Measurements from ENCODE around the gene GREB1L.

GREB1L gene

GRCh38 chr18:21284540-21284939 is 42.5 kb downstream of the GREB1L start:
- Histone ChIP-seq H3K9me3 (ENCODE audit: control insufficient read depth, low read length) (no peaks in the 10 kb centered on the region), H3K4me1 (ENCODE audit: control insufficient read depth, insufficient read depth, low read length) (peaks cover 14% of the 10 kb centered on the region), H3K9ac (ENCODE audit: low read length) (no peak overlapping the region), H3K4me3 (ENCODE audit: low read length) (no peak overlapping the region), H3K27me3 (replicated peaks; ENCODE audit: control insufficient read depth, insufficient read depth, low read length) (no peaks in the 10 kb centered on the region), H3K36me3 (ENCODE audit: control insufficient read depth, insufficient read depth, low read length, severe bottlenecking) (no peaks in the 10 kb centered on the region)
- DNase-seq (ENCODE audit: low read depth), result no peak

GRCh38 chr18:21289827-21290226 is 47.8 kb downstream of the GREB1L start:
- Histone ChIP-seq H3K9me3 (ENCODE audit: control insufficient read depth, low read length) (no peaks in the 10 kb centered on the region), H3K36me3 (ENCODE audit: control insufficient read depth, insufficient read depth, low read length, severe bottlenecking) (no peaks in the 10 kb centered on the region), H3K9ac (ENCODE audit: low read length) (no peak overlapping the region), H3K4me1 (ENCODE audit: control insufficient read depth, insufficient read depth, low read length) (peaks cover 16% of the 10 kb centered on the region), H3K4me3 (ENCODE audit: low read length) (no peak overlapping the region), H3K27me3 (replicated peaks; ENCODE audit: control insufficient read depth, insufficient read depth, low read length) (no peaks in the 10 kb centered on the region)
- DNase-seq (ENCODE audit: low read depth), result no peak

GRCh38 chr18:21291106-21291505 is 49.1 kb downstream of the GREB1L start:
- H3K36me3 ChIP-seq (ENCODE audit: control insufficient read depth, insufficient read depth, low read length, severe bottlenecking), result no peaks in the 10 kb centered on the region
- DNase-seq (ENCODE audit: low read depth), result no peak
- no peaks in the 10 kb centered on the region for H3K27me3 ChIP-seq (replicated peaks; ENCODE audit: control insufficient read depth, insufficient read depth, low read length)
- H3K4me3 ChIP-seq (ENCODE audit: low read length), result no peak overlapping the region
- H3K9me3 ChIP-seq (ENCODE audit: control insufficient read depth, low read length), result no peaks in the 10 kb centered on the region
- H3K4me1 ChIP-seq (ENCODE audit: control insufficient read depth, insufficient read depth, low read length), result peaks cover 16% of the 10 kb centered on the region
- no peak overlapping the region for H3K9ac ChIP-seq (ENCODE audit: low read length)

- no peaks in the 10 kb centered on the region for H3K9me3 ChIP-seq (ENCODE audit: control insufficient read depth, low read length)
- H3K4me3 ChIP-seq (ENCODE audit: low read length), result no peak overlapping the region
- H3K36me3 ChIP-seq (ENCODE audit: control insufficient read depth, insufficient read depth, low read length, severe bottlenecking), result no peaks in the 10 kb centered on the region
- H3K4me1 ChIP-seq (ENCODE audit: control insufficient read depth, insufficient read depth, low read length), result peaks cover 8% of the 10 kb centered on the region
- DNase-seq (ENCODE audit: low read depth), result no peak
- H3K27me3 ChIP-seq (replicated peaks; ENCODE audit: control insufficient read depth, insufficient read depth, low read length), result no peaks in the 10 kb centered on the region
- no peak overlapping the region for H3K9ac ChIP-seq (ENCODE audit: low read length)
Observed at GRCh38 chr18:21293479-21293878, 51.4 kb downstream of the GREB1L start.

GRCh38 chr18:21295101-21295500 is 53.1 kb downstream of the GREB1L start:
- no peak overlapping the region for H3K4me3 ChIP-seq (ENCODE audit: low read length)
- no peaks in the 10 kb centered on the region for H3K9me3 ChIP-seq (ENCODE audit: control insufficient read depth, low read length)
- DNase-seq (ENCODE audit: low read depth), result no peak
- H3K27me3 ChIP-seq (replicated peaks; ENCODE audit: control insufficient read depth, insufficient read depth, low read length), result no peaks in the 10 kb centered on the region
- peaks cover 6% of the 10 kb centered on the region for H3K4me1 ChIP-seq (ENCODE audit: control insufficient read depth, insufficient read depth, low read length)
- H3K9ac ChIP-seq (ENCODE audit: low read length), result no peak overlapping the region
- no peaks in the 10 kb centered on the region for H3K36me3 ChIP-seq (ENCODE audit: control insufficient read depth, insufficient read depth, low read length, severe bottlenecking)

- peaks cover 6% of the 10 kb centered on the region for H3K4me1 ChIP-seq (ENCODE audit: control insufficient read depth, insufficient read depth, low read length)
Observed at GRCh38 chr18:21296045-21296444, 54.0 kb downstream of the GREB1L start.

GRCh38 chr18:21298351-21298750 is 56.3 kb downstream of the GREB1L start:
- Histone ChIP-seq H3K4me1 (ENCODE audit: control insufficient read depth, insufficient read depth, low read length) (peaks cover 10% of the 10 kb centered on the region), H3K27me3 (replicated peaks; ENCODE audit: control insufficient read depth, insufficient read depth, low read length) (no peaks in the 10 kb centered on the region)

More at GRCh38 chr18:21296045-21296444, 54.0 kb downstream of the GREB1L start:
- no peak for DNase-seq (ENCODE audit: low read depth)
- no peaks in the 10 kb centered on the region for H3K9me3 ChIP-seq (ENCODE audit: control insufficient read depth, low read length)
- no peaks in the 10 kb centered on the region for H3K27me3 ChIP-seq (replicated peaks; ENCODE audit: control insufficient read depth, insufficient read depth, low read length)
- H3K36me3 ChIP-seq (ENCODE audit: control insufficient read depth, insufficient read depth, low read length, severe bottlenecking), result no peaks in the 10 kb centered on the region
- H3K9ac ChIP-seq (ENCODE audit: low read length), result no peak overlapping the region
- no peak overlapping the region for H3K4me3 ChIP-seq (ENCODE audit: low read length)

GRCh38 chr18:21300035-21300907 is 58.2 kb downstream of the GREB1L start:
- H3K4me1 ChIP-seq (ENCODE audit: control insufficient read depth, insufficient read depth, low read length), result peaks cover 10% of the 10 kb centered on the region
- H3K36me3 ChIP-seq (ENCODE audit: control insufficient read depth, insufficient read depth, low read length, severe bottlenecking), result no peaks in the 10 kb centered on the region
- no peak overlapping the region for H3K4me3 ChIP-seq (ENCODE audit: low read length)
- no peak for DNase-seq (ENCODE audit: low read depth)
- no peaks in the 10 kb centered on the region for H3K9me3 ChIP-seq (ENCODE audit: control insufficient read depth, low read length)
- H3K9ac ChIP-seq (ENCODE audit: low read length), result no peak overlapping the region
- no peaks in the 10 kb centered on the region for H3K27me3 ChIP-seq (replicated peaks; ENCODE audit: control insufficient read depth, insufficient read depth, low read length)

More at GRCh38 chr18:21298351-21298750, 56.3 kb downstream of the GREB1L start:
- no peak for DNase-seq (ENCODE audit: low read depth)
- no peaks in the 10 kb centered on the region for H3K36me3 ChIP-seq (ENCODE audit: control insufficient read depth, insufficient read depth, low read length, severe bottlenecking)
- H3K4me3 ChIP-seq (ENCODE audit: low read length), result no peak overlapping the region
- H3K9ac ChIP-seq (ENCODE audit: low read length), result no peak overlapping the region
- no peaks in the 10 kb centered on the region for H3K9me3 ChIP-seq (ENCODE audit: control insufficient read depth, low read length)

DNA sequence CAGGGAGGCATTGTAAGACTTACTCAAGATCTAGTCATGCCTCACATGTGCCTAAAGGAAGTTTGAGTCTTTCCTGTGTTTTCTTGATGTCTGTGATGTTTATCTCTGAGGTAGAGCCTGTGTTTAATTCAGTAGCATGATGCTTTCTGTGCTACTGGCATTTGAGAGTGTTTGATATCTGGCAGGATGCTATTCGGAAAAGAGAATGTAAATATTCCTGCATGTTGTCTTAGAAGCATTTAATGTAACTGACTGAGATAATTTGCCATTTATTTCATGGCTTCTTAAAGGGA is 58.8 kb downstream of the GREB1L start:
- Histone ChIP-seq H3K4me1 (ENCODE audit: control insufficient read depth, insufficient read depth, low read length) (peaks cover 10% of the 10 kb centered on the region), H3K36me3 (ENCODE audit: control insufficient read depth, insufficient read depth, low read length, severe bottlenecking) (no peaks in the 10 kb centered on the region), H3K27me3 (replicated peaks; ENCODE audit: control insufficient read depth, insufficient read depth, low read length) (no peaks in the 10 kb centered on the region), H3K9me3 (ENCODE audit: control insufficient read depth, low read length) (no peaks in the 10 kb centered on the region), H3K9ac (ENCODE audit: low read length) (no peak overlapping the region), H3K4me3 (ENCODE audit: low read length) (no peak overlapping the region)
- DNase-seq (ENCODE audit: low read depth), result no peak

- H3K4me1 ChIP-seq (ENCODE audit: control insufficient read depth, insufficient read depth, low read length), result peaks cover 5% of the 10 kb centered on the region
- no peak for DNase-seq (ENCODE audit: low read depth)
- no peak overlapping the region for H3K9ac ChIP-seq (ENCODE audit: low read length)
- no peaks in the 10 kb centered on the region for H3K36me3 ChIP-seq (ENCODE audit: control insufficient read depth, insufficient read depth, low read length, severe bottlenecking)
- no peaks in the 10 kb centered on the region for H3K27me3 ChIP-seq (replicated peaks; ENCODE audit: control insufficient read depth, insufficient read depth, low read length)
- no peak overlapping the region for H3K4me3 ChIP-seq (ENCODE audit: low read length)
- H3K9me3 ChIP-seq (ENCODE audit: control insufficient read depth, low read length), result no peaks in the 10 kb centered on the region
Observed at GRCh38 chr18:21303445-21303844, 61.4 kb downstream of the GREB1L start.

DNA sequence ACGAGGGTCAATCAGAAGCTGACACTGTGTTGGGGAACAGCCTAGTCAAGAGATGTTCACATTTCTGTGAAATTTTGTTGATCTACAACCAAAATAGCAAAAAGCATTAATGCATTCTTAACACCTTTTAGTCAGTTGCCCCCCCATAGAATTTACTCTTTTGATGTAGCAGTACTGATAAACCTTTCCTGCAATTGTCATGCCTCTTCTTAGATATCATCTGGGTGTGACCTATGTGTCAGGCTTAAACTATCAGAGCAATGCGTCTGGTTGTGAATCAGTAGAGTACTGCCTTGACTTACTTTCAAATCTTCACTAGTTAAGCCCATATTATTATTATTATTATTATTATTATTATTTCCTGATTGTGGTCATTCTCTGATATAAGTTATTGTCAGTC is 61.9 kb downstream of the GREB1L start:
- Histone ChIP-seq H3K36me3 (ENCODE audit: control insufficient read depth, insufficient read depth, low read length, severe bottlenecking) (no peaks in the 10 kb centered on the region), H3K4me1 (ENCODE audit: control insufficient read depth, insufficient read depth, low read length) (peaks cover 5% of the 10 kb centered on the region)
- DNase-seq (ENCODE audit: low read depth), result no peak

DNA sequence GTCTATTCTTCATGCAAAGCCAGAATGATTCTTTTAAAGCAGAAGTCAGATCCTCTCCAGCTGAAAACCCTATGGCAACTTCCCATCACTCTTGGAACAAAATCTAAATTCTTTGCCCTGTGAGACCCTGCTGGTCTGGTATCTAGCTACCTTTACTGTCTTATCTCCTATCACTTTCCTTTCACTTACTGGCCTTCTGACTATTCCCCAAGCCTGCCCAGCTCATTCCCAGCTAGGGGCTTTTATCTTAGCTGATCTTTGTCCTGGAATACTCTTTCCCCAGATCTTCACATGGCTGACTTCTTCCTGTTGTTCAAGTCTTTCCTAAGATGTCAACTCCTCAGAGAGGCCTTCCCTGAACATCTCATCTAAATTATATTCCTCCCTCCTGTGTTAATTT is 63.6 kb downstream of the GREB1L start:
- Histone ChIP-seq H3K36me3 (ENCODE audit: control insufficient read depth, insufficient read depth, low read length, severe bottlenecking) (no peaks in the 10 kb centered on the region), H3K27me3 (replicated peaks; ENCODE audit: control insufficient read depth, insufficient read depth, low read length) (no peaks in the 10 kb centered on the region), H3K9me3 (ENCODE audit: control insufficient read depth, low read length) (no peaks in the 10 kb centered on the region), H3K9ac (ENCODE audit: low read length) (no peak overlapping the region), H3K4me3 (ENCODE audit: low read length) (no peak overlapping the region), H3K4me1 (ENCODE audit: control insufficient read depth, insufficient read depth, low read length) (peaks cover 5% of the 10 kb centered on the region)
- no peak for DNase-seq (ENCODE audit: low read depth)

More for the DNA sequence above, 61.9 kb downstream of the GREB1L start:
- no peak overlapping the region for H3K4me3 ChIP-seq (ENCODE audit: low read length)
- no peaks in the 10 kb centered on the region for H3K27me3 ChIP-seq (replicated peaks; ENCODE audit: control insufficient read depth, insufficient read depth, low read length)
- H3K9ac ChIP-seq (ENCODE audit: low read length), result no peak overlapping the region
- no peaks in the 10 kb centered on the region for H3K9me3 ChIP-seq (ENCODE audit: control insufficient read depth, low read length)
